Epithelial cell of prostate (primary cell): Measurements from ENCODE around the gene NSRP1.
"Not testable (repeated sequence)": the region's sequence is repeated elsewhere in the genome, so short reads cannot be mapped to it uniquely, and the experiment has no call there.

ENCODE experiments used
- DNase-seq: peaks from one replicate; pipeline ENCODE4 v3.0.0-alpha.2; 2011; ENCODE audit warnings: low read depth, low spot score
- H3K27ac ChIP-seq: fragments of 450-650 bp; 2 replicates; pipeline ENCODE4 v1.5.1; 2017; ENCODE audit warnings: mild to moderate bottlenecking

The NSRP1 gene

DNA sequence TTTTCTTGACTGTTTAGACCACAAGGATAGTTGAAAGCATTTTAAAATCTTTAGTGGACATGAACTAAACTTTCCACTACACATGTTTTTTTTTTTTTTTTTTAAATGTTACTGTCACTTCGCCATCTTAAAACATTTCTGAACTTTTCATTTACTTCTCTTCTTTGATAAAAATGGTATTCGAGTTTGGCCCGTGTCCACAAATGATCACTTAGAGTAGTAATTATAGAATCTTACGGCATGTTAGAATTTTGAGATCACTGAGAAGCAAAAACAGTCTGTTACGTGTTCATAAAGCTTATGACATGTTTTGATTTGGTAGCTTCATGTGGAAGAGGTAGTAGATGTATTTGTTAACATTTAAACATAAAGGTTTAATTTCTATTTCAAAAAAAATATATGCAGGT lies 1.1 kb downstream of the NSRP1 start:
- DNase-seq: no peak
- peak overlapping the region; percentile 81 for H3K27ac ChIP-seq

DNA sequence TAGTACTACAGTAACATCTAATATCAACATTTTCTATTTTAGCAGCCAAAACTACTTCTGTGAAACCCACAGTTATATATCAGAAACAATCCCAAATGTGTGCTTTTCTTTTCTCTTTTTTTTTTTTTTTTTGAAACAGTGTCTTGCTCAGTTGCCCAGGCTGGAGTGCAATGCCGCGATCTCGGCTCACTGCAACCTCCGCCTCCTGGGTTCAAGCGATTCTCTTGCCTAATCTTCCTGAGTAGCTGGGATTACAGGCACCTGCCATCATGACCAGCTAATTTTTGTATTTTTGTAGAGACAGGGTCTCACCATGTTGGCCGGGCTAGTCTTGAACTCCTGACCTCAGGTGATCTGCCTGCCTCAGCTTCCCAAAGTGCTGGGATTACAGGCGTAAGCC lies 2.0 kb downstream of the NSRP1 start:
- not testable (repeated sequence) for DNase-seq, H3K27ac ChIP-seq

DNA sequence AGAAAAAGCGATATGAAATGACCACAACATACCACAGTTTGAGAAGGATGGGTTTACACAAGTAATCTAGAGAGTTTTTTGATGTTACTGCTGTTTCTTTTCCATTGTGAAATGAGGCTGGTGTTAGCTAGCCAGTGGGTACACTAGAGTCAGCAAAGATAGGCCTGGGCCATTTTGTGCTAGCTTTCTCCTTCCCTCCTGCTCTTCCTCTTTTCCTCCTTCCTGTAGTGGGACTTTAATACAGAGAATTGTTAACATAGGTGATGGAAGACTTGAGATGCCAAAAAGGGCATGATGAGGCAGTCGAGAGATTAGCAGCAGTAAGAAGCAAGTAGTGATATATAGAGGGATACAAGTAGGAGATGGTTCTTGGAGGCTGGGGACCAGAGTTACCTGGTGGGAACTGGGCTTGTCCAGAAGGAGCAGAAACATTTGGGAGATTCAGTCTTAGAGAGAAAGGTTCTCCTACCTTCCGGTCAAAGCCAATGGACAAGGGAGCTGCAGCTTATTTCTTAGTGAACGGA lies 7.7 kb downstream of the NSRP1 start:
- no peak for DNase-seq
- no peak overlapping the region for H3K27ac ChIP-seq

DNA sequence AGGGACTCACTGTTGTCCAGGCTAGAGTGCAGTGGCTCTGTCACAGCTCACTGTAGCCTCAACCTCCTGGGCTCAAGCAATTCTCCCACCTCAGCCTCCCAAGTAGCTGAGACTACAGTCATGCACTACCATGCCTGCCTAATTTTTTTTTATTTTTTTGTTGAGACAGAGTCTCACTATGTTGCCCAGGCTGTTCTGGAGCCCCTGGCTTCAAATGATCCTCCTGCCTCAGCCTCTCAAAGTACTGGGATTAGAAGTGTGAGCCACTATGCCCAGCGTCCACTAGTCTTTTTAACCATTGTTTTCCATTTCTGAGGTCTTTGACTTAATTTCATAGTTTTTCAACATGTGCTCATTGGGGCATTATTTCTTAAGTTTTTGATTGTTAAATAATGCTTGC lies 13.5 kb downstream of the NSRP1 start:
- H3K27ac ChIP-seq: no peak overlapping the region
- DNase-seq: no peak

DNA sequence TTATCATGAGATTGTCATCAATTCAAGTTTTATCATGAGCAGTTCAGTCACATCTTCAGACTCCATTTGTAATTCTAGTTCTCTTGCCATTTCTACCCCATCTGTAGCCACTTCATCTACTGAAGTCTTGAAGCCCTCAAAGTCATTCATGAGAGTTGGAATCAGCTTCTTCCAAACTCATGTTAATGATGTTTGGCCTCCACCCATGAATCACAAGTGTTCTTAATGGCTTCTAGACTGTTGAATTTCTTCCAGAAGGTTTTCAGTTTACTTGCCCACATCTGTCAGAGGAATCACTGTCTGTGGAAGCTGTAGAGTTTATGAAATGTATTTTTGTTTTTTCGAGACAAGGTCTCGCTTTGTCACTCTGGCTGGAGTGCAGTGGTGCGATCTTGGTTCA lies 16.0 kb downstream of the NSRP1 start:
- no peak overlapping the region for H3K27ac ChIP-seq
- no peak for DNase-seq

DNA sequence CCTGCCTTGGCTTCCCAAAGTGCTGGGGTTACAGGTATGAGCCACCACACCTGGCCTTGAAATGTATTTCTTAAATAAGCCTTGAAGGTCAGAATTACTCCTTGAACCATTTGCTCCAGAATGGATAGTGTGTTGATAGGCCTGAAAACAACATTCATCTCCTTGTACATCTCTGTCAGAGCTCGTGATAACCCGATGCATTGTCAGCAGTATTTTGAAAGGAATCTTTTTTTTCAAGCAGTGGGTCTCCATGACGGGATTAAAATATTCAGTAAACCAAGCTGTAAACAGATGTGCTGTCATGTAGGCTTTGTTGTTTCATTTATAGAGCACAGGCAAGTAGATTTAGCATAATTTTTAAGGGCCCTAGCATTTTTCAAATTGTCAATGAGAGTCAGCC lies 16.6 kb downstream of the NSRP1 start:
- no peak for DNase-seq
- no peak overlapping the region for H3K27ac ChIP-seq

DNA sequence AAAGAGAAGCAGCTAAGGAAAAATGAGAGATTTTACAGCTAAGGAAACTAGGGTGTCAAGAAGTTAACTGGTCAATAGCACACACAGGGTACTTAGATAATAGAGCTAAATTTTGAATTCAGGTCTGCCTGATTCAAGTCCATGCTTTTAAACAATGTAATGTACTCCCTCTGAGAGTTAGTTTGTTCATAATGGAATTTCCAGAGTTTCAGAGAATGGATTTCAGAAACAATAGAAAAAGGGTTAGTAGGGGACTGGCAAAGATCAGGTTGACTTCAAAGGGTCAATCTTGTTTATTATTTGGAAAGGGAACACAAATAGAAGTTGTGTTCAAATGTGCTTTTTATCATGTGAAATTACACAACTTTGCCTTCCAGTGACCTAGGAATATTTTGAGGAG lies 17.9 kb downstream of the NSRP1 start:
- DNase-seq: no peak
- H3K27ac ChIP-seq: no peak overlapping the region

DNA sequence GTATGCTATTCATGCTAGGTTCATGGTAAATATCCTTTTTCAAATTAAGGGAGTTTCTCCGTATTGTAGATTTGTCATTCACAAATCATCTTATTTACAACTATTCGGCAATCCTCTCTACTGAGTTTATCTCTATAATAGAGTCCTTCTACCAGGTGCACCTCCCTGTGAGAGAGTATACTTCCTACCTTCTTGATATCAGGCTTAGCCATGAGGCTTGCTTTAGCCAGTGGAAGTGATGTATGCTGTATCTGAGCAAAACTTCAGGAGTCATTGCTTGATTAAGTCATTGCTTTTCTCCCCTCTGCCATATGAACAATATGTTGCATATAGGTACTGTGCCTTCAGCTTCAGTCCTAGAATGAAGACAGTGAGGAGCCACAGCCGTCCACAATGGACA lies 20.5 kb downstream of the NSRP1 start:
- no peak overlapping the region for H3K27ac ChIP-seq
- DNase-seq: no peak

DNA sequence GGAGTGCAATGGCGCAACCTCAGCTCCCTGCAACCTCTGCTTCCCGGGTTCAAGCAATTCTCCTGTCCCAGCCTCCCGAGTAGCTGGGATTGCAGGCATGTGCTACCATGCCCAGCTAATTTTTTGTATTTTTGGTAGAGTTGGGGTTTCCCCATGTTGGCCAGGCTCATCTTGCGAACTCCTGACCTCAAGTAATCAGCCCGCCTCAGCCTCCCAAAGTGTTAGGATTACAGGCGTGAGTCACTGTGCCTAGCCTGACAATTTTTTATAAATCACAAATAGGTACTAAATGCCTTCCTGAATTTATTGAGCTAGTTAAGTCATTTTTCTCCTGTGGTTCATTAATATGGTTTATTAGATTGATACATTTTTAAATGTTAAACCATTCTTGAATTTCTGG lies 31.2 kb downstream of the NSRP1 start:
- DNase-seq: not testable (repeated sequence)

DNA sequence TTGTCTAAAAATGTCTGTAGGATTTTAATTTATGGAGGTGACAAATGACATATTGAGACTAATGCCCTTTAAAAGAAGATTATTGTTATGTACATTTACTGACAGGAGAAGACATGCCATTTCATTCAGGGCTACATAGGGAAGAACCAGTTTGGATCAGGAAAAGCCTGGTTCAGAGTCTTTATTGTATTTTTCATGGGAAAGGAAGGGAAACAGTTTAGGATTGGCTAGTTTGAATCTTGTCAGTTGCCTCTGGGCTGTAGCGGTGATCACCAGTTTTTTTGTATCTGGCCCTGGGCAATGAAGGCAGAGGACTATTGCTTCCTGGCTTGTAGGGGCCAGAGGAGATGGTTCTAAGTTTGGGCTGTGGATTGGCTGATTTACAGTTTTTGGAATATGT lies 31.8 kb downstream of the NSRP1 start:
- no peak for DNase-seq
- no peak overlapping the region for H3K27ac ChIP-seq

More for the DNA sequence above, 31.2 kb downstream of the NSRP1 start:
- not testable (repeated sequence) for H3K27ac ChIP-seq

DNA sequence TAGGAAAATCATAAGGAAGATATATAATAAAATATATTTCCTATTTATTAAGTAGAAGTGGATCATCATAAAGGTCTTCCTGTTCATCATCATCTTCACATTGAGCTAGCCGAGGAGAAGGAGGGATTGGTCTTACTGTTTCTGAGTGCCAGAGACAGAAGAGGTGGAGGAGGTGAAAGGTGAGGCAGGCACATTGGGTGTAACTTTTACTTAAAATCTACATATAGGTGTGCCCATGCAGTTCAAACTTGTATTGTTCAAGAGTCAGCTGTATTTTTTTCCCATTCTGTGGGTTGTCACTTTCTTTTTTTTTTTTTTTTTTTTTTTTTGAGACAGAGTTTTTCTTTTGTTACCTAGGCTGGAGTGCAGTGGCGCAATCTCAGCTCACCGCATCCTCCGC lies 34.9 kb downstream of the NSRP1 start:
- DNase-seq: no peak
- H3K27ac ChIP-seq: no peak overlapping the region

DNA sequence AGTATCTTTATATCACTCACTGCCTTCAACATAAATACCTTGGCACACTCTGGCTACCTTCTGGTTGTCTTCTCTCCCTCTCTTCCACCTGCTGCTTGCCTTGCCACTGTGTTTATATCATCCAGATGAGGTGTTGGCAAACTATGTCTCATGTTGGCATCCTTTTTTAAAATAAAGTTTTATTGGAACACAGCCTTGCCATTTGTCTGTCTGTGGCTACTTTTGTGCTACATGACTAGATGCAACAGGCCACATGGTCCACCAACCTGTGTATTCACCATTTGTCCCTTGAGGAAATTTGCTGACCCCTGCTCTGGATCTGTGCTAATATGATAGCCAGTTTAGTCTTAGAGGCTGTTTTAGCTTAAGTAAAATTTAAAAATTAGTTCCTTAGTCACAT lies 36.8 kb downstream of the NSRP1 start:
- H3K27ac ChIP-seq: no peak overlapping the region
- DNase-seq: no peak

DNA sequence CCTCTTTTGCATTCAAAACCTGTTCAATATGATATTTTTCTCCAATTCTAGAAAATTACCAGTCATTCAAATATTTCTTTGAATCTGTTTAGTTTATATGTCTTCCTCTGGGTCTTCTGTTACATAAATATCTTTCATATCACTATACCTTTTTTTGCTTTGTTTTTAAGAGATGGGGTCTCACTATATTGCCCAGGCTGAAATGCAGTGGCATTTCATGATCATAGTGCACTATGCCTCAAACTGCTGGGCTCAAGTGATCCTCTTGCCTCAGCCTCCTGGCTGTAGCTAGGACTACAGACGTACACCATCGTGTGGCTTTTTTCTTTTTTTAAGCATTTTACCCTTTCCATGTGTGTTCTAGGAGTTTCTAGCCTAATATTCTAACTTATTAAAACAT lies 38.8 kb downstream of the NSRP1 start:
- H3K27ac ChIP-seq: no peak overlapping the region
- DNase-seq: no peak

DNA sequence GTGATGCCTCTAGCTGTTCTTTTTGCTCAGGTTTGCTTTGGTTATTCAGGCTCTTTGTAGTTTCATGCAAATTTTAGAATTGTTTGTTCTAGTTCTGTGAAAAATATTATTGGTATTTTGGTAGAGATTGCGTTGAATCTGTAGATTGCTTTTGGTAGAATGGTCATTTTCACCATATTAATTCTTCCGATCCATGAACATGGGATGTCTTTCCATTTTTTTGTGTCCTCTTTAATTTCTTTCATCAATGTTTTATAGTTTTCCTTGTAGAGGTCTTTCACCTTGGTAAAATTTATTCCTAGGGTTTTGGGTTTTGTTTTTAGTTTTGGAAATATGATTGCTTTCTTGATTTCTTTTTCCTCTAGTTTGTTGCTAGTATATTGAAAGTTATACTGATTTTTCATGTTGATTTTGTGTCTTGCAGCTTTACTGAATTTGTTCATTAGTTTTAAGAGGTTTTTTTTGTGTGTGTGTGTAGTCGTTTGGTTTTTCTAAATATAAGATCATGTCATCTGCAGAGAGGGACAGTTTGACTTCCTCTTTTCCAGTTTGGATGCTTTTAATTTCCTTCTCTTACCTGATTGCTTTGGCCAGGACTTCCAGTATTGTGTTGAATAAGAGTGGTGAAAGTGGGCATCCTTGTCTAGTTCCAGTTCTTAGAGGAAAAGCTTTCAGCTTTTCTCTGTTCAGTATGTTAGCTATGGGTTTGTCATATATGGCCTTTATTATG lies 42.4 kb downstream of the NSRP1 start:
- no peak for DNase-seq
- no peak overlapping the region for H3K27ac ChIP-seq

DNA sequence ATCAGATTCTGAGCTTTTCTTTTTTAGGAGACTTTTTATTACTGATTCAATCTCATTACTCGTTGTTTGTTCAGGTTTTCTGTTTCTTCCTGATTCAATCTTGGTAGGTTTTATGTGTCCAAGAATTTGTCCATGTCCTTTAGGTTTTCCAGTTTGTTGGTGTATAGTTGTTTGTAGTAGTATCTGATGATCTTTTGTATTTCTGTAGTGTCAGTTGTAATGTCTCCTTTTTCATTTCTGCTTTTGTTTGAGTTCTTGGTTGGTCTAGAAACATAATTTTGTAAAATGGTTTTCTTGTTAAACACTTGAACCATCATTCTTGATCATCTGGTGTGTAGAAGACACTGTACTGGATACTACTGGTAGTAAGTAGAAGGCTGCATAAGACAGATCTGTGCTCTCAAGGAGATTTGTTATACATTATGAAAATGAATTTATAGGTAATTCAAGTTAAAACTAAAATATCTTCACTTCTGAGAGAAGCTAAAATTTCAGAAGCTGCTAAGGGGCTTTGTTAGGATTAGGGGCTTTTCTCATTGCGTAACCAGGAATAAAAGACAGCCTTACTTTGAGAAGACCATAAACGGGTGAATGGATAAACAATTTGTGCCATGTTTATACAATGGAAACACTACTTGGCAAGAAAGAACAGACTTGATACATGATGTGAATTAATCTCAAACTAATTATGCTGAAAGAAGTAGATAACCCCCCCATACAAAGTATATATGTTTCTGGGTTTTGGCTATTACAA lies 44.0 kb downstream of the NSRP1 start:
- DNase-seq: no peak

DNA sequence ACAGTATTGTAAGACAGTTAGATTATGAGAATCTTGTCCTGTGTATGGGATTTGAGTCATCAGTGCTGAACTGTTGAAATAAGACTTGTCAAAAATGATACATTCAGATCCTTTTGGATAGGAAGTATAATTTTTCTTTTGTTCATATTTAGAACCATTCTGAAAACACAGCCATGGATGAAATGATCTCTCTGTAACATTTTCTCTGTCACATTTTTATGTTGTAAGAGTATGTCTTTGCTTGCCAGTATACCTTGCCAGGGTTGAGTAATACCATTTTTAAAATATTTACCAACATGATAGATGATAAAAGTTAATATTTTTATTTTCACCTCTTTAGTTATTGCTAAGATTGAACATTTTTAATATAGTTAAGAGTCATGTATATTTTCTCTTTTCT lies 45.0 kb downstream of the NSRP1 start:
- DNase-seq: no peak
- H3K27ac ChIP-seq: no peak overlapping the region

More for the DNA sequence above, 44.0 kb downstream of the NSRP1 start:
- H3K27ac ChIP-seq: no peak overlapping the region

DNA sequence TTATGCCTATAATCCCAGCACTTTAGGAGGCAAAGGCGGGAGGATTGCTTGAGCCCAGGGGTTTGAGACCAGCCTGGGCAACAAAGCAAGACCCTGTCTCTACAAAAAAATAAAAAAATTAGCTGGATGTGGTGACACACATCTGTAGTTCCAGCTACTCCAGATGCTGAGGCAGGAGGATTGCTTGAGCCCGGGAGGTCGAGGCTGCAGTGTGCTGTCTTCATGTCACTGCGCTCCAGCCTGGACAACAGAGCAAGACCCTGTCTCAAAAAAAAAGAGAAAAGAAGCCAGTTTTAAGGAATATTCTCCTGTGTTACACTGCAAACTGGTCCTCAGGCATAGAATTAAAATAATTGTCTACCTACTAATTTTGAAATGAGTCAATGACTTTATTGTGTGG lies 47.9 kb downstream of the NSRP1 start:
- no peak for DNase-seq
- H3K27ac ChIP-seq: no peak overlapping the region

DNA sequence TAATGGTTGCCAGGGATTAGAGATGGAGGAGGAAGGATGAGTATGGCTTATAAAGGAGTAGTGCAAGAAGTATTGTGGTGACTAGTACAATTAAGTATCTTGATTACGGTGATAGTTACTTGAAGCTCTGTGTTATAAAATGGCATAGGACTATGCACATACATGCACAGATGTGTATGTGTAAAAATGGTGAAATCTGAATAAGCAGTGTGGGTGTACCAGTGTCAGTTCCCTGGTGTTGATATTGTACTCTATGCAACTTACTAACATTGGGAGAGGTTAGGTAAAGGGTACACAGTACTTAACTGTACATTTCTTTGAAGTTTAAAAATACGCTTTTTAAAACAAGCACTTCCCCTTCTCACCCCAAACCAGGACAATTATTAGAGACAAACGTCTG lies 48.5 kb downstream of the NSRP1 start:
- H3K27ac ChIP-seq: no peak overlapping the region
- DNase-seq: no peak

DNA sequence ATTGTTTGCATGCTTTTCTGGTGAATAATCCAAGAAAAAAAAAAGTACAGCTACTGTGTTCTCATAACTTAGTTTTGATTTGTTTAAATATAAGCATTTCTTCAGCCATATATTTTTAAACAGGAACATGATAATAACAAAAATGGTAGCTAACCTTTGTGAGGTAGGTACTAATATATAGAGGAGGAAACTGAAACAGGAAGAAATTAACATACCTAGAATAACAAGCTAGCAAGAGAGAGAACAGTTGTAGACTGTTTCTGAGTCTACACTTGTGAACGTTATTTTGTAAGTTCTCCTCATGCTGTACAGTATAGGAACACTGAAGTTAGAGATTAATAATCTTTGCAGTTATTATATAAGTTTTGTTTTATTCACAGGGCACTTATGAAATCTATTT lies 49.3 kb downstream of the NSRP1 start:
- H3K27ac ChIP-seq: no peak overlapping the region
- no peak for DNase-seq

DNA sequence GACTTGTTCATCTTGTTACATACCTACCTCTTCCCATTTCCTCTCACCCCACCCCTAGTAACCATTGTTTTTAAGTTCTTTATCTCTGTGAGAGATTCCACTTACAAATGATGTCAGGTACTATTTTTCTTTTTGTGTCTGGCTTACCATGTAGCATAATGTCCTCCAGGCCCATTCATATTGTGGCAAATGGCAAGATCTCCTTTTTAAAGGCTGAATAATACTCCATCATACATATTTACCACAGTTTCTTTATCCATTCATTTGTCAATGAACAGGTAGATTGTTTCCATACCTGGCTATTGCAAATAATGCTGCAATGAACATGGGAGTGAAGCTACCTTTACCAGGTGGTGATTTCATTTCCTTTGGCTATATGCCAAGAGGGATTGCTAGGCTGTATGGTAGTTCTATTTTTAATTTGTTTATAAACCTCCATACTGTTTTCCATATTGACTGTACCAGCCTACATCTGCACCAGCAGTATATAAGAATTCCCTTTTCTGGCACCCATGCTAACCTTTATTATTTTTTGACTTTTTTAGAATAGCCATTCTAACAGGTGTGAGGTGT lies 53.9 kb downstream of the NSRP1 start:
- no peak for DNase-seq
- H3K27ac ChIP-seq: peak overlapping the region; percentile 66

DNA sequence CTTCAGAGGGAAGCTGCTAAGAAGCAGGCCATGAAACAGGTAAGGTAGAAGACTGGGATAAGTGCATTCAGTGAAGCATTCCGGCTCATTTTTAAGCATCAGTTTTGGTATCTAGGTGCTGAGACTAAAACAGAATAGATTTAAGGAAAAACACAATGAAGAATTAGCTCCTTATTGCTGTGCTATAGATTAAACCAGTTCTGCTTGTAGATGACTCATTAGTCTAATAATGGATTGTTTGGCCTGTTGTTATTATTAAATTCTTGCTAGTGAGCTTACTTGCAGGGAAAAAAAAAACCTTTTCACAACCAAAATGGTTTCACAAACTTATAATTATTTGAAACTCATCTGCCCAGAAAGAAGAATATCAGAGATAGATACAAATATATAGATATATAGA lies 55.9 kb downstream of the NSRP1 start:
- DNase-seq: no peak
- no peak overlapping the region for H3K27ac ChIP-seq
